ENCODE results near the gene CLDN16. TPM values are rescaled to one million over a fixed set of nuclear protein-coding genes. Genes with fewer than 3 reads are reported as not detected.

The CLDN16 gene
- total RNA-seq, 3 donors from 2014 or later (not counting 1 experiment from before 2014, with no cell fraction given), result not detected

DNA sequence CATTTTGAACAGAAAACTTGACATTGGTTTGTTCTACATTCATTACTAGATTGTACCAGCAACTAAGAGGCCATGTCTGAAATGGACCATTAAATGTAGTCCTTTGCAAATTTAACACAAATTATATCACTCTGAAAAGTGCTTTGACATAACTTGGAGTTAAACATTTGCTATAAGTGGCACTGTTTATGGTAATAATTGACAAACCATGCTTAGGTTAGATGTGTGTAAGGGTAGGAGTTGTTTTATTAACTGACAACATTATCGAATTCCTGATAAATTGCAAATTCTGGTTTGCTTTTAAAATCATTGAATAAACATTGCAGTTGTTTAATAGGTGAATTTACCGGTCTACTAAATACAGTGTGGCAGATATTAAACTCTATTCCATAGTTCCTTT is 67.9 kb downstream of the CLDN16 start:
- H3K36me3 Mint-ChIP-seq, result no peaks in the 10 kb centered on the region
- H3K9me3 Mint-ChIP-seq, result peaks cover 0 to 2% of the 10 kb centered on the region in 2 donors
- H3K27ac Mint-ChIP-seq, result no peak overlapping the region
- TF ChIP-seq, protein P1, sequence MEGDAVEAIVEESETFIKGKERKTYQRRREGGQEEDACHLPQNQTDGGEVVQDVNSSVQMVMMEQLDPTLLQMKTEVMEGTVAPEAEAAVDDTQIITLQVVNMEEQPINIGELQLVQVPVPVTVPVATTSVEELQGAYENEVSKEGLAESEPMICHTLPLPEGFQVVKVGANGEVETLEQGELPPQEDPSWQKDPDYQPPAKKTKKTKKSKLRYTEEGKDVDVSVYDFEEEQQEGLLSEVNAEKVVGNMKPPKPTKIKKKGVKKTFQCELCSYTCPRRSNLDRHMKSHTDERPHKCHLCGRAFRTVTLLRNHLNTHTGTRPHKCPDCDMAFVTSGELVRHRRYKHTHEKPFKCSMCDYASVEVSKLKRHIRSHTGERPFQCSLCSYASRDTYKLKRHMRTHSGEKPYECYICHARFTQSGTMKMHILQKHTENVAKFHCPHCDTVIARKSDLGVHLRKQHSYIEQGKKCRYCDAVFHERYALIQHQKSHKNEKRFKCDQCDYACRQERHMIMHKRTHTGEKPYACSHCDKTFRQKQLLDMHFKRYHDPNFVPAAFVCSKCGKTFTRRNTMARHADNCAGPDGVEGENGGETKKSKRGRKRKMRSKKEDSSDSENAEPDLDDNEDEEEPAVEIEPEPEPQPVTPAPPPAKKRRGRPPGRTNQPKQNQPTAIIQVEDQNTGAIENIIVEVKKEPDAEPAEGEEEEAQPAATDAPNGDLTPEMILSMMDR (IDR thresholded peaks at IDR 0.05), result no peak
- DNase-seq, result no peak
- Histone ChIP-seq H3K4me3 (ENCODE audit: low read length) (no peak overlapping the region), H3K27ac (ENCODE audit: low read length) (no peak overlapping the region), H3K27me3 (ENCODE audit: control insufficient read depth, insufficient read depth, low read length) (peaks cover 4% of the 10 kb centered on the region), H3K36me3 (ENCODE audit: control insufficient read depth, insufficient read depth, low read length) (no peaks in the 10 kb centered on the region), H3K4me1 (ENCODE audit: control insufficient read depth, insufficient read depth, low read length) (no peaks in the 10 kb centered on the region), H3K9me3 (ENCODE audit: control insufficient read depth, insufficient read depth, low read length) (no peaks in the 10 kb centered on the region)
- H3K4me1 Mint-ChIP-seq, result no peaks in the 10 kb centered on the region
- intact Hi-C loops (cut with micrococcal nuclease), result no loop called here
- H3K27me3 Mint-ChIP-seq (ENCODE audit: low read depth in 2 of 2), result peaks cover 0 to 10% of the 10 kb centered on the region in 2 donors
- no peak overlapping the region for H3K4me3 Mint-ChIP-seq
- 100% methylated on average over 1 of the region's 2 CpGs for WGBS (ENCODE audit: insufficient coverage)
- no peak for ATAC-seq

DNA sequence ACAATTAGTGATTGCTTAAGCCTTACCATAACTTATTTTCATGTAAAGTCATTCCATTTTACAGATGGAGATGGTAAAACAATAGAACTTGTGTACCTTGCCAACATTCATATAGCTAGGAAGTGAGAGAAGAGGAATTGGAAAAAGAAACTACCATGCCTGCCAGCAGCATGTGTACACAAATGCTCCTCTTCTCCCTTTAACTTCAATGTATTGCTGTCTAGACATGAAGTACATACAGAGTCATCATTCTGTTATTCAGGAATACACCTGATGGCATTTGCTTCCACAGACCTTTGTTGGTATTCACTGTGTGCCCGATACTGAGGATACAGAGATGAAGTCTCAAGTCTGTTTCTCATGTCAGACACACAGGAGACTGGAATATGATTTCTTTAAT is 68.8 kb downstream of the CLDN16 start:
- ATAC-seq (no peak), DNase-seq (no peak)
- no peaks in the 10 kb centered on the region for H3K4me1 ChIP-seq (ENCODE audit: control insufficient read depth, insufficient read depth, low read length)
- Mint-ChIP-seq H3K4me1 (no peaks in the 10 kb centered on the region), H3K27me3 (ENCODE audit: low read depth in 2 of 2) (peaks cover 0 to 10% of the 10 kb centered on the region in 2 donors), H3K36me3 (no peaks in the 10 kb centered on the region), H3K9me3 (peaks cover 0 to 2% of the 10 kb centered on the region in 2 donors), H3K27ac (no peak overlapping the region), H3K4me3 (no peak overlapping the region)
- WGBS (ENCODE audit: insufficient coverage), result 89% methylated on average over 1 of the region's 1 CpG
- peaks cover 4% of the 10 kb centered on the region for H3K27me3 ChIP-seq (ENCODE audit: control insufficient read depth, insufficient read depth, low read length)
- no peak overlapping the region for H3K27ac ChIP-seq (ENCODE audit: low read length)
- TF ChIP-seq, protein P1 (IDR thresholded peaks at IDR 0.05), result no peak
- no peaks in the 10 kb centered on the region for H3K36me3 ChIP-seq (ENCODE audit: control insufficient read depth, insufficient read depth, low read length)
- H3K9me3 ChIP-seq (ENCODE audit: control insufficient read depth, insufficient read depth, low read length), result no peaks in the 10 kb centered on the region
- no peak overlapping the region for H3K4me3 ChIP-seq (ENCODE audit: low read length)
- intact Hi-C loops (cut with micrococcal nuclease), result no loop called here

DNA sequence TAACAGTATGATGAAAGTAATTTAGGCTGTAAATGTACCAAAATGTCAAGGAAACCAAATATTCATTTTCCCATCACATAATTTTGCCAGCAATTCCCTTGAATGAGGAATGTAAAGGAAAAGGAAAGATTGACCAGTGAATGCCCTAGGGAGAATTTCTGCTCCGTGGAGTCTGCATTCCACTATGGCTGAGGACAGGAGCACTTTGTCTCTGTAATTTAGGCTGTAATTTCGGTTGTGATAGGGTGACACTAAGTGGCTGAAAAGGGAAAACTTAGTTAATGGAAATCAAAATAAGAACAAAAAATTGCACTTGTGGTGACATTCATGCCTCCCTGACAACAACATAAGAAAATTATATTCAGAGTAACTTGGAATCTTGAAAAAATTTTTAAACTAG is 70.1 kb downstream of the CLDN16 start:
- no peak for DNase-seq
- peaks cover 6% of the 10 kb centered on the region for H3K27me3 ChIP-seq (ENCODE audit: control insufficient read depth, insufficient read depth, low read length)
- TF ChIP-seq, protein P1 (IDR thresholded peaks at IDR 0.05), result no peak
- H3K4me3 Mint-ChIP-seq, result no peak overlapping the region
- H3K36me3 ChIP-seq (ENCODE audit: control insufficient read depth, insufficient read depth, low read length), result no peaks in the 10 kb centered on the region
- no peaks in the 10 kb centered on the region for H3K36me3 Mint-ChIP-seq
- H3K4me1 ChIP-seq (ENCODE audit: control insufficient read depth, insufficient read depth, low read length), result no peaks in the 10 kb centered on the region
- peaks cover 0 to 2% of the 10 kb centered on the region in 2 donors for H3K9me3 Mint-ChIP-seq
- H3K27me3 Mint-ChIP-seq (ENCODE audit: low read depth in 2 of 2), result peaks cover 0 to 10% of the 10 kb centered on the region in 2 donors
- H3K27ac ChIP-seq (ENCODE audit: low read length), result no peak overlapping the region
- H3K4me1 Mint-ChIP-seq, result no peaks in the 10 kb centered on the region
- no peak overlapping the region for H3K27ac Mint-ChIP-seq
- intact Hi-C loops (cut with micrococcal nuclease), result no loop called here
- WGBS (ENCODE audit: insufficient coverage), result 69% methylated on average over 2 of the region's 2 CpGs
- ATAC-seq, result no peak
- no peak overlapping the region for H3K4me3 ChIP-seq (ENCODE audit: low read length)
- H3K9me3 ChIP-seq (ENCODE audit: control insufficient read depth, insufficient read depth, low read length), result no peaks in the 10 kb centered on the region

Other genes starting within 250 kb of the CLDN16 start
- not detected for gene CLDN1, start 65.7 kb upstream of the CLDN16 start, total RNA-seq
- gene TMEM207, start 61.7 kb downstream of the CLDN16 start, total RNA-seq, result not detected
- gene IL1RAP, start 125.9 kb downstream of the CLDN16 start, total RNA-seq, result 10 to 100 TPM; 11.4 to 19.8 (median 15.1) TPM